ENCODE data around the gene TTC7B.
A peak's percentile ranks its signal among the peaks of the same experiment; 100 is the strongest.

TTC7B gene

DNA sequence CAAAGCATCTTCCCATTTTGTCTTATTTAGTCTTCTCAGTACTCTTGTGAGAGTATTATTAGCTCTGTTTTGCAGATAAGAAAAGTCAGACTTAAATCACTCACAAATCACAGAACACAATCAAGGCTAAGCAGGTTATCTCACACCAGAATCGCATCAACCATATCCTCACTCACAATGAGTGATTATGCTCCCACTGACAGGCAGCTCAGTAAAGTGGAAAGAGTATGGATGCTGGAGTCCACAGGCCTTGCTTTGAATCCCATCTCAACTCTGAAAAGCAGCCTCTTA is 43.1 kb downstream of the TTC7B start:
- no peak for DNase-seq

DNA sequence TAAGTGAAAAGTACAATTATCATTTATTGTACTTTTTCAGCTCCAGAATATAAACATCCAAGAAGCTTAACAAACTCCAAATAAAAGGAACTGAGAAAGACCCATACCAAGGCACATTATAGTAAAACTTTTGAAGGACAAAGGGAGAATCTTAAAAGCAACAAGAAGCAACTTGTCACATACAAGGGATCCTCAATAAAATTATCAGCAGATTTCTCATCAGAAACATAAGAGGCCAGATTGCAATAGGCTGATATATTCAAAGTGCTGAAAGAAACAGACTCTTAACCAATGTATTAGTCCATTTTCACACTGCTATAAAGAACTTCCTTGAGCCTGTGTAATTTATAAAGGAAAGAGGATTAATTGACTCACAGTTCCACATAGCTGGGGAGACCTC is 48.3 kb downstream of the TTC7B start:
- DNase-seq, result no peak

DNA sequence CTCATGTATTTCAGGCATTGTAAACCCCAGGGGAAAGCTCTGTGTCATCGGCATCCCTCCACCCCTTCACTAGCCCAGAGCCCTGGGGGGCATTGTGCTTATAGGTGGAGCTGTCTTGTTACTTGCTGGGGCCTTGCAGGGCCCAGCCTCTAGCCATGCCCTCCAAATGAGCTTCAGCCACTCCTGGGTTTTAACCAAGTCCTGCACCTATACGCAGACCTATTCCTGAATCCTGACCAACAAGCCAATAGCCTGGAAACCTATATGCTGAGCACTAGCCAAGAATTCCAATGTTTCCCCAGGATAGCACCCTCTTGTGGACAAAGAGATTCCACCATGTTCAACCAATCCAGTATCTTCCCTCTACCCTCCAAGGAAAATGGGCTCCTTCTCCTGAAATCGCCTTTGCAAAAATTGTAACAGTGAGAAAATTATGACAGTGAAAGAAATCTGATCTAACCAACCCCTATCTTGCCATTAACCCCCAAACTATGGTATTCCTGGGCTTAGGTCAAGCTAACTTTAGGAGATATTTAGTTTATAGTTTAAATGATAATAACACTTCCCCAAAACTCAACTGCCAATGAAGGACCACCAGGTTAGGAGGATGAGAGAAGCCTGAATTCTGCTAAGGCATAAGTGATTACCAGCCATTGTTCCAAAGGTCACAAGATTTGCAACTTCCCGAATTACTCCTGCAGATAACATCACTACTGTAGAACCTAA is 55.5 kb downstream of the TTC7B start:
- no peak for DNase-seq

DNA sequence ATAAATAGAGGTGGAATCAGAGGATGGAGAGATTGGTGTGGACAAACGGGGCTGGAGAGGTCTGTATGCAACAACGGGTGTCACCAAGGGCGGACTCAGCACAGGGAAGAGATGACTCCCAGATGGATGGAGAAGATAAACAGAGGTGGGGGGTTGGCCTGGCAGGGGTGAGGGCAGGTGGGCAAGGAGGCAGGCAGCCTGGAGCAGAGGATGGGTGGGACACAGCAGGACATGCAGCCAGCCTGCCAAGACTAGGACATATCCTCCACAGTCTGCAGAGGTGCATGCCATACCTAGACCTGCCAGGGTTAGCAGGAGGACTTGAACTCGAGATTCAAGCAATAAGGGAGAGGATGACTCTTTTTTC is 56.2 kb downstream of the TTC7B start:
- DNase-seq, result no peak

DNA sequence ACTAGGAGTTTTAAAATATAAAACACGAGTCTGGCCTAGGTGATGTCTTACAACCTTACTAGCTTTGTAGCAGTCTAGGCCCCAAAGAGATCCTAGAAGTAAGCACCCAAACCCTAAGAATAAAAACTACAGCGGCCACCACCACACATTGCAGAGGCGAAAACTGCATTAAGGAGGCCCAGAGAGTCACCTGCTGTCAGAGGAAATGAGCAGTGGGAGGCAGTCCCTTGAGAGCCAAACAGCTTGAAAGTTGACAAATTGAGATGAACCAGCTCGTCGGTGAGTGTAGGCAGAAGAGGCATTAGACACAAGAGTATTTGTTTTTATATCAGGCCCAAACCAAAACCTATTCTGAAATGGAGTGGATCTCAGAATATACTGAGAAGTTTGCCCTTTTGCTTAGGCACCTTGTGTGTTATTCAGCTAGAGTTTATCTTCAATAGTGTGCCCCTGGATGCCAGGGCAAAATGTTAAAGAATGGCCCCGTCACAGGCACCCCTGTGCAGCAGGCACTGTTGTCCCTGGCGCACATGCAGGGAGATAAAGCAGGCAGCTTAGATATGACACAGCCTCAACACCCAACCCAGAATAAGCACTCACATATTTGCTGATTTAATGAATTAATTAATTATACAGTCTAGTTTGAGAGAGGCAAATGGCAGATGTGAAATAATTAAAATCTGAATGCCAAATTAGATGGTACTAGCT is 56.7 kb downstream of the TTC7B start:
- DNase-seq, result no peak

DNA sequence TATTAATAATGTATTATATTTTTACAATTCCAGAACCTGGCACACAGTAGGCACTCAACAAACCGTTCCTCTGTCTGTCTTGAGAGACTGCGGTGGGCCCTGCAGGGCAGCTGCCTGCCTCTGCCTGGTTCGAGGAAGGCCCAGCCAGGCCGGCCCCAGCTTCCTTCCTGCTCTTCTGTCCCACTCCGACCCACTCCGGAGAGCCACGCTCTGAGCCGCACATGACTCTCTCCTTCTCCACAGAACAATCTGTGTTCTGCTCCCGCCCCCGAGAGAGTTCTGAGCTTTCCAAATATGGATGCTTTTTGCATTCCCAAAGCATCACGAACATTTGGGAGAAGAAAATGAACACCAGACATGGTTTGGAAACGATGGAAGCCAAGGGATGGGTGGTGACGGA is 57.3 kb downstream of the TTC7B start:
- no peak for DNase-seq

DNA sequence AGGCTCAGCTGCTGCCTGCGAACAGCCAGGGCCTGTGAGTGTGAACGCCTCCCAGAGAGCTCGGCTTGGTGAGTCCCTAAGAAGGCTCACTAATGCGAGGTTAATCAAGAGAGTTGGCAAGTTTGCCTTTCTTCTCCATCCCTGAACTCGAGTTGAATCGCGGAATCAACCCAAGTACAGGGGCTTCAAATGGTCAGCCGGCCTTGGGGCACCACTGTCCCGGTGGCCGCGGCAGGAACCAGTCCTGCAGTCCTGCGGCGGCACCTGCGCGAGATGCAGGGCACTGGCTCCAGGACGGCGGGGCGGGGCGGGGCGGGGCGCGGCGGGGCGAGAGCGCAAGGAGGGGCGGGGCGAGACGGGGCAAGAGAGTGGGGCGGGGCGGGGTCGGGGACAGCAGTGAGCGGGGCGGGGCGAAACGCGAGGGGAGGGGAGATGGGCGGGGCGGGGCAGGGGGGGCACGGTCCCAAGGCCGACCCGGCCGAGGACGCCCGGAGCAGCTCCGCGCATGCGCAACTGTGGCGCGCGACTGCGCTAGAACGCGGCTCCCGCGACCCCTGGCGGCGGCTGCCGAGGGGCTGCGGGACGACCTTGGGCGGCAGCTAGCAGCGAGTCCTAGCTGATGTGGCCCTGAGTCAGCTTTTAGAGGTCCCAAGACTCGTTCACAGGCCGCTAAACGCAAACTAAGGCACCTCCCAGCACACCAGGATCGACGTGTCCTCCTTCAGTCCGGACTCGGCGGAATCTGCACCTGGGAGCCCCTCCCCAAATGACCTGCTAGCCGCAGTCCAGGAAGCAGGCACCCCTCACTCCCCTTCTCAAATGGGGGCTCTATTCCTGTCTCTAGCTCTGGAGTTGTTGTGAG is 58.0 kb downstream of the TTC7B start:
- DNase-seq, result peak; percentile 93

DNA sequence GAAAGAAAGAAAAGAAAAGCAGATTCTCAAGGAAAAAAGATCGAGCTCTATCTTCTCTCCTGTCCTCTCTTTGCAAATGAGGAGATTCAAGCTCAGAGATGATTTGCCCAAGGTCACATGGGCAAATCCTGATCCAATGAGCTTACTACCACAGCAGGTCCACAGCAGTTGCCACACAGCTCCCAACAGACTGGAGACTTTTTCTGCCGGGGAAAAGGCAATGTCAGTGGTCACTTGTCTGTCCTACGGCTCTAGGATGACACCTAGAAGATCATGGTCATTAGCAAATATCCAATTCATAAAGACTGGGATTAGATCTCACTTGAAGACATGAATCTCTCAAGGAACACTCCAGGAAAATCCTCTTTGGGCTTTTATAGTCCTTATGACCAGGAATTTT is 58.8 kb downstream of the TTC7B start:
- no peak for DNase-seq

DNA sequence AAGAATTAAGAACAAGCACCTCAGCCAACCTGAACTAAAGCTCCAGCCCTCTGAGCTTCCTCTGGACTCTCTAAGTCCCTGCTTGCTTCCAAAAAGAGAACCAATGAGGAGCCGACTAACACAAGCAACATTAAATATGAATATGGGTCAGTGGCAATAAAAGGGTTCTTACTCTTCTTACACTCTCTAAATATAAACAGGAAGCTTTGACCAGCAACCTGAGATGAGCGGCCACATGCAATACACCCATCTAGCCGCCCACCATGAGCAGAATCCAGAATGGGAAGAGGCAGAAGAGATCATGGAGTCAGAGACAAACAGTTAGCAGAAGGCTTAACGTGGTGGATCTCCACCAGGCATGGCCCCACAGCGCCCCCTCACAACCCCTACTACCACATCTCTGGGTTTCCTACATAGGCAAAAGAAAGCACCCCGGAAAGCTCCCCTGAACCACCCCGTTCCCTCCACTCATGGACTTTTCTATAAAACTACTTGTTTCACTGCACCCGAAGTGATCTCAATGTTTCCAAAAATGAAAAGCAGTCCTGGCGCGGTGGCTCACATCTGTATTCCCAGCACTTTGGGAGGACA is 59.4 kb downstream of the TTC7B start:
- no peak for DNase-seq

DNA sequence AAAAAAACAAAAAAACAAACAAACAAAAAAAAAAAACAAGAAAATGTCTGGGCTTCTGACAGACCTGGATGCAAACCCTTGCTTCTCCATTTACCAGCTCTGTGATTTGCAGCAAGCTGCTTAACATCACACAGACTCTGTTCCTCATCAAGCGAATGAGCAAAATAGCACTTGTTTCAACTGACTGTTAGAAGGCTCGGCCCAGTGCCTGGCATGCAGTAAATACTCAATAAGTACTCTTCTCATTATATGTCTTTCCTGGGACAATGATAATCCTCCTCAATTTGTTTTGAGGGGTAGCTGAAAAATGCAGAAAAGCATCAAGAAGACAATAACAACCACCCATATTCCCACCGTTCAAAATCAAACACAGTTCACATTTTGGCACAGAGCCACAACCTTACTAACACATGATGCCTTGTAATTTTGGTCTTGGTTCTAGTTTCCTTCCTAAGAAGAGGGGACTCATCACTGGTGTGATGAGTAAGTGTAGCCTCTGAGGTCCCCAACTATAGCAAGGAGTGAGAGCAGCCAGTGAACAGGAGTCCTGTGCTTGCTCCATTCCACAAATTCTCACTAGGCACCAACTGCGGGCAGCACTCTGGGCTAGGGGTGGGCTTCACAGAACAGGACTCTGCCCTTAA is 60.4 kb downstream of the TTC7B start:
- DNase-seq, result no peak

DNA sequence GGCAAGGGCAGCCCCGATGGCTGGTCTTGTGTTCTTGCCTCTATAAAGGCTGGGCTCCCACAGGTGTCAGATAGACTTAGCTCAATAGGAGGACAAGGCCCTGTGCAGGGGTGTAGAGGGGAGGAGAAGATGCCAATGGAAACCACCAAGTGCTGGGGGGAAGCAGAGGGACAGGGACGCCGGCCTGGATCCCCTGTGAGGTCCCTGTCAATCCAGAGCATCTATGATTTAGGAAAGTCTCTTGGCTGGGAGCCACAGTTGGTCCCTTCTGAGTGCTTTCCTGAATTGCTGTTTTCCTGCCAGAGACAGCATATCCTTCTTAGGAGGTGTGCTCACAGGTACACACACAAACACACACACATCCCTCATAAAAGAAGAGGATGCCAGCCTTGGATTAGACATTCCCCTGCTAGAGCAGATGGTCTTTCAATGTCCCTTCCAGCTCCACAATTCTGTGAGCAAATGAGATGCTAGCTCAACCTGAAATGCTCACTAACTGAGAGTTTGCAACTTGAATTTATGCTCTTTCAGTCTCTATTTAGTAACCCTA is 62.7 kb downstream of the TTC7B start:
- DNase-seq, result no peak

DNA sequence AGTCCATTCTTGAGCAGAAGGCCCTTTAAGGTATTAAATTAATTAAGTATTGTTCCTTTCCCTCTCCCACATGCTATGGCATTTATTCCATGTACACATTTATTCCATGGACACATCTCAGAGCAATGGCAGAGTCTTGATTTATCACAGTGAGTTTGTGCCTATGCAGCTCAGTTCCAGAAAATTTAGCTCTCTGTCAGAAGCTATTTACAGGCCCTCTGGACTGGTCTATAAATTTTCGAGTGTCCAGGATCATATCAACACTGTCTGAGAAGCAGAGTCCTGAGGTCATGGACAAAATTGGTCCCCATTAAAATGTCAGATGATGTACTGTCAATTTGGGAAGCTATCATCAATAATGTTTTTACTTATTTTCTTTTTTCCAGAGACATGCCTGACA is 65.5 kb downstream of the TTC7B start:
- no peak for DNase-seq

DNA sequence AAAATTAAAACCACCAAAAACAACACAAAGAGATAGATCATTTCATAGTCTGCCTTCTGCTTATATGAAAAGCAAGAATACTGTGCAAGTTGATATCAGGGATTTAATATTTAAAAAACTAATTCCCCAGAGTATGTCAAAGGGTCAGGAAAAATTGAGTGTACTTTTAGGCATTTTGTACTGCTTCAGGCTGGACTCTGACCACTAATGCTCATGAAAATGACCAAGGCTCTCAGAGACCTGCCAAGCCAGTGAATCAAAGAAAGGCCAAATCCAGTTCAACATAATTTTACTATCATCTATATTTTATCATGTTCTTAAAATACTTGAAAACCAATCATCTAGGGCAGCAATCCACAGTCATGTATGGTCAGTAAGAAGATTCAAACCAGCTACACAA is 66.0 kb downstream of the TTC7B start:
- DNase-seq, result no peak

DNA sequence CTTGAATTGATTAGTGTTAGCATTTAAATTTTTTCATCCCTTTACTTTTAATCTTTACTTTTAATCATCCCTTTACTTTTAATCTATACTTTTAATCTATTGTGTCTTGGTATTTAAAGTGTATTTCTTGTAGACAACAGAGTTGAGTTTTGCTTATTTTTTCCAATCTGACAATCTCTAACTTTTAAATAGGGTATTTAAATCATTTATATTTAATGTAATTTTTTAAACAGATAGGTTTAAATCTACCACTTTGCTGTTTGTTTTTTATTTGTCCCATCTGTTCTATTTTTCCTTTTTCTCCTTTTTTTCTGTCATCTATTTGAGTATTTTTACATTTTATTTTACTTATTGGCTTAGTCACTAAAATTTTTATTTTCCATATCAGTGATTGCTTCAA is 68.3 kb downstream of the TTC7B start:
- DNase-seq, result no peak

DNA sequence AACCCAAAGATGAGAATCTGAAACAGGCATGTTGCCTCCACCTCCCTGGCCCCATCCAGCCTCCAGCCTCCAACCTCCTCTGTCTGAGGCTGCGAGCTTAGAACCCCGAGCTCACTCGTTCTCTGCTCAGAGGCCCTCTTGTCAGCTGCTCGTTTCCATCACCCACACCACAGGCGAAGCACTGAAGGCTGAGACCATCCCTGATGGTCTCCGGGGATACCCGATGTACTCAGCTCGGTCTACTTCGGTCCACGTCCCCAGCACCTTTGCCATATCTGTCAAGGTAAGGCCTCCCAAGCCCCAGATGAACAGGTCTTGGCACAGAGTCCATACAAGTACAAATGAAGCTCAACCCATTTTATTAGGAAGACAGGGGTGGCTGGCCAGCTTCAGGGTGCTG is 72.4 kb downstream of the TTC7B start:
- no peak for DNase-seq

DNA sequence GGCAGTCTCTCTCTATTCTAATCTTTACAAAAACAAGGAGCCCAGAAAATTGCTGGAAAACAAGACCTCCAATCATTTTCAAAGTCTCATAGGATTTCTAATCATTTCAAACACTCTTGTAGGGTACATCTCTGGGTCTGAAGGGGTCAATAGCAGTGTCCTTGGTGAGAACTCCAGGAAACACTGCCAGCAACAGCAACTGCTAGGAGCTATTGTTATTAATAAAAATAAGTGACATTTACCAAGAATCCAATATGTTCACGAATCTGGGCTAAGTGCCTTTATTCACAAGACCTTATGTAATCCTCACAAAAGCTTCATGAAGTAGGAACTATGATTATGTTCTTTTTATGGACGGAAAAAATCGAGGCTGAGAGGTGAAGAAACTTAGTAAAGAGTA is 72.8 kb downstream of the TTC7B start:
- no peak for DNase-seq

DNA sequence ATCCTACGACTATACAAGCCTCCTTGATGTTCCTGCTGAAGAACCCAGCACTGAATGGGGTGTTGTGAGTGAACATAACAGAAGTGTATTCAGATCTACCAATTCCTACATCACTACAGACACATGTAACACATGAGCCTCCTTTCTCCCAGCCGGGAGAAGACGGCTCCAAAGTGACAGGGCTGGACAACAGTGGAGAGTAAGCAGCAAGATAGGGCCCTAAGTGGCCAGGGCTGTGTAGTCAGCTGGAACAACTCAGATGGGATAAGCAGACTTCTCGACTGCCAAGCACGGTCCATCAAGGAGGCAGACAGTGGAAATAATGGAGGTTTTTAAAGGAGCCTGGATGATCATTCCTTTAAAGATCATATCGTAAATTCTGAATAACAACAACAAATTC is 73.5 kb downstream of the TTC7B start:
- no peak for DNase-seq

DNA sequence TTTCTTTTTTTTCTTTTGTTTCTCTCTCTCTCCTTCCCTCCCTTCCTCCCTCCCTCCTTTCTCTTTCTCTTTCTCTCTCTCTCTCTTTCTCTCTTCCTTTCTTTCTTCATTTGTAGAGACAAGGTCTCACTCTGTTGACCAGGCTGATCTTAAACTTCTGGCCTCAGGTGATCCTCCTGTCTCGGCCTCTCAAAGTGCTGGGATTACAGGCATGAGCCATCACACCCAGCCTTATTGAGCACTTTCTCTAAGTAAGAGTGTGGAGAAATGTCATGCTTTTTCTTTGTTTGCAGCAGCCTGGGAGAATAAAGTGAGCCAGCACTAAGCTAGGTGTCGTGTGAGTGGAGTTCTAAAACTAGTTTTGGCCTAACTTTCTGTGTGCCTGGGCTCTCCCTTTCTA is 74.0 kb downstream of the TTC7B start:
- DNase-seq, result no peak

DNA sequence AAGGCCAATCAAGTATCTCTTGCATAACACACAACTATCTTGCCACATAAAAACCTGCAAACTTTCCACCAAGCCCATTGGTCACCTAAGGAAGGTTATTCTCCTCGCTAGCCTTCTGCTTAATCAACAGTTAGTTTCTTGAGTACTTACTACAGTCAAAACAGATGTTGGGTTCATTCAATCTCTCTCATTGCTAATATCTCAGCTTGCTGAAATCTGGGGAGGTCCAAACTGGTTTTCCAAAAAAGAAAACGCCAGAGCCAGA is 74.6 kb downstream of the TTC7B start:
- no peak for DNase-seq

DNA sequence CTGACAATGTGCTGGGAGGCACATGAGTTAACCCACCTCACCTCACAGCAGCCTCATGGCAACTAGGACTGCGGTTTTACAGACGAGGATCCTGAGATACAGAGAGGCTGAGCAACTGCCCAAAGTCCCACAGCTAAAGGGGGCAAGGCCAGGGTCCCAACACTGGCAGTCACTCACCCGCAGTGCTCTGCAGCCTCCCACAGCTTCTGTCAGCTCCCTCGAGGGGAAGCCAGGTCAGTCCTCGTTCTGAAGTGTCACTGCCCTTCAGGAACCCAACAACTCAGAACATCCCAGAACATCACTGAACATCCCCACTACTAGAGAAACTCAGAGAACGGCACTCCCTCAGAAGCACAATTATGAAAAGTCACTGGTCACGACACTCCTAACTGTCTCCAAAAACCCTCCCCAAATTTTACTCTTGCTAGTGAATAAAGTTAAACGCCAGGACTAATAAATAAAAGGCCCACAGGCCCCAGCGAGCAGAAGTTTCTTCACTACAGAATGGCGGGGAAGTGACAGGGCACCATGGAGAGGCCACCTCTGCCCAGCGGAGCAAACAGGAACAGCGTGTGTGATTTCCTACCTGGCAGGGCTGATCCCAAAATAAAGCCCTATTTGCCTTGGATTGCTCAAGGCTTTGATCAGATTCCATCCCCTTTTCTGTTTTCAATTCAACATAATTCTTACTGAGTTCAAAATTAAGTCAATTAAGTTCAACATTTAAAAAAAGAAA is 75.1 kb downstream of the TTC7B start:
- no peak for DNase-seq

DNA sequence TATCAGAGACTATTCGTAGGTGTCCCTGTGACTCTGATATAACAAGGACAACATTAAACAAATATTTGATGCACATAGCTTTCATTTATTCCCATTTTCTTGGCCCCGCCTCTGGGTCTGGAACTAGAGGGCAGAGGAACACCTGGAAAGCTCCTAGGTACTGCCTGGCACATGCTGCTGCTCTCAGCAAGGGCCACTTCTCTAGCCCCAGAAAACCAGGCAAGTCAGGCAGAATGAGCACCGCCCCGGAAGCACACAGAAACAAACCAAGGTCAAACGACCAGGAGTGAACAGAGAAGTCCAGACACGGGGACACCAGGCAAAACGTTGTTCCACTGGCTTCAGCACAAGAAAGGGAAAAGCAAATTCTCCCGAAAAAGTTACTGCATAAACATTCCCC is 76.1 kb downstream of the TTC7B start:
- DNase-seq, result no peak

DNA sequence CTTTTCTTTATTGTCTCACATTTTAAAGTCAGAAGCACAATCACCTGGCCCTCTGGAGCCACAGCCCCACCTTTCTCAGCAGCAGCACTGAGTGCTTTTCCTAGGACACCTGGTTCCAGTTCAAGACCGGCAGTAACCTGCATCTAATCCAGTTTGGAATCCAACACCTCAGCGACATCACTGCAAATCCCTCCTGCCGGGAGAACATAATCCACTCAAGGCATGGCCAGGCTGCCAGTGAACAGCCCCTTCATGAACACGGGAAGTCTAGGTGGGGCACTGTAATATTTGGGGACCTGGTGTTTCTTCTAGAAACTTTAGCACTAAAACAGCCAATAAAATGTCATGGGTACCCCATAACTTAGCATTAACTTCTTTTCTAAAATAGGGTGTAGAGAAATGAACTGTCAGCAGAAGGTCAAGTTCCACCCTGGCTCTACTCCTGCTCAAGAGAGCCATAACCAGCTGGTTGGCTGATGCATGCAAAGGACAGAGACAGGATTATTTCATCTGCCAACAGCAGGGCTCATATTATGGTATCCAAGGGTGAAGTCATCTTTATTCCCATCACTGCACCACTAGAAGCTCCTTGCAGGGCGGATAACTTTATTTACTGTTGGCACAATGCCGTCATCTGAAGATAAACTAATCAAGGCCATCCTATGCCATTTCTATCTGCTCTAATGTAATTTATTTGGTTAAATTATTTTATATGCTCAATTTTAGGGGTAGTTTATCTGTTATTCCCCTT is 76.7 kb downstream of the TTC7B start:
- DNase-seq, result no peak

Data from NCI-H1436 (cell line).